HG02759 (cell line): ENCODE results near the gene PRR33.

Experiments used
- ATAC-seq: cut with Tn5 transposase; IDR thresholded peaks from one replicate; pipeline ENCODE4 v1.9.1; 2021; ENCODE audit warnings: mild to moderate bottlenecking, moderate library complexity; ENCODE audit not compliant: unreplicated experiment

PRR33 gene

GRCh38 chr11:1917523-1918435 is 26.1 kb upstream of the PRR33 start:
- ATAC-seq: no peak

DNA sequence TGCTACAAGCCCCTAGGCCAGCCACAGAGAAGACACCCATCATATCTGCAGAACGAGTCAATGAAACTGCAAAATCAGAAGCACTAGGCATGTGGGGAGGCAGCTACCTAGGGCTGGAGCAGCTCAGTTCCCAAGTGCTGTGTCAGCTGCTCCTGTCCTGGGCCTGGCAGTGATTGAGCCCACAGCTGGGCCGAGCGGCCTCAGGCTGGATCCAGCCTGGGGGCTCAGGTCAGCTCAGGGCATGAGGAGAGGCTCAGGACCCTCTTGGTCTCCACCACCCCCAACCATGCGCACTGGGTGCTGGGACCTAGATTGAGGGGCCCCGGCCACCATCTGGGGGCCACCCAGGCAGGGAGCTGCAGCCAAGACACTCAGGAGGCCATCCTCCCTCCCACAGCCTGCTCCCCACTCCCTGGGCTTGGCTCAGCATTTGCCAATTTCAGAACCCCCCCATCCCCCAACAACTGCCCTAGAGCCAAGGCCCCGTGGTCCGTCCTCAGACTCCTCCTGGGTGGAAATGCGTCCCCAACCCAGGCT is 25.4 kb upstream of the PRR33 start:
- ATAC-seq: no peak

DNA sequence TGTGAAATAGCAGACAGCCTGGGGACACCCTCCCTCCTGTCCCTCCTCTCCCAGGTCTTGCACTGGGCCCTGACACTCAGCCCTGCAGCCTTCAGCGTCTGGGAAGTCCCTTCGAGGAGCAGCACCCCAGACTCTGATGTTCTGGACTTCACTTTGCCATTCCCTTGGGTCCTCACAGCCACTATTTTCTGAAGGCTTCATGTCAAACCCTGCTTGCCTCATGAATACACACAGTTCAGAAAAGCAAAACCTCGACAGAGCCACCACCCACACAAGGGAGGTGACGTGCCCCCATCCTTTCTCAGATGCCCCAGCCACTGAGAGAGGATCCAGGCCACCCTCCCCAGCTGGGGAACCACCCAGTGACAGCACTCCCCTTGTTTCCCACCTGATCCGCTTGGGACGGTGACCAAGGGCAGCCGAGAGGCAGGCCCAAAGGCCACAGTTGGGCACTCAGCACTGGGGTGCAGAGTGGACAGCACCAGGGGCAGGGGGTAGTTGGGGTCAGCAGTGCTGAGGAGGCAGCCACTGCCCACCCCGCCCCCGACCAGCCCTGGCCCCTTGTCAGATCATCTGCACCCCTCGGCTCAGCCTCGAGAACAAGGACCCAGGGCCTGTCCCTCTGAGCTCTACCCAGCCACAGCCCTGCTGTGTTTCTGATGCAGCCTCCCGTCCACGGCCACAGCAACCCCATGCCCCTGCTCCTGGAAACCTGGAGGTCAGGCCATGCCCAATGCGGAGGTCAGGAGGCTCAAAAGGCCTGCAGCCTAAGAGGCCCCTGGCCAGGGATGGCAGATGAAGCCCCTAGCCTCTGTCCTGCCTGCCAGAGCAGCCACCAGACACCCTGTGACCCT is 24.7 kb upstream of the PRR33 start:
- no peak for ATAC-seq

GRCh38 chr11:1915795-1916131 is 24.1 kb upstream of the PRR33 start:
- no peak for ATAC-seq

DNA sequence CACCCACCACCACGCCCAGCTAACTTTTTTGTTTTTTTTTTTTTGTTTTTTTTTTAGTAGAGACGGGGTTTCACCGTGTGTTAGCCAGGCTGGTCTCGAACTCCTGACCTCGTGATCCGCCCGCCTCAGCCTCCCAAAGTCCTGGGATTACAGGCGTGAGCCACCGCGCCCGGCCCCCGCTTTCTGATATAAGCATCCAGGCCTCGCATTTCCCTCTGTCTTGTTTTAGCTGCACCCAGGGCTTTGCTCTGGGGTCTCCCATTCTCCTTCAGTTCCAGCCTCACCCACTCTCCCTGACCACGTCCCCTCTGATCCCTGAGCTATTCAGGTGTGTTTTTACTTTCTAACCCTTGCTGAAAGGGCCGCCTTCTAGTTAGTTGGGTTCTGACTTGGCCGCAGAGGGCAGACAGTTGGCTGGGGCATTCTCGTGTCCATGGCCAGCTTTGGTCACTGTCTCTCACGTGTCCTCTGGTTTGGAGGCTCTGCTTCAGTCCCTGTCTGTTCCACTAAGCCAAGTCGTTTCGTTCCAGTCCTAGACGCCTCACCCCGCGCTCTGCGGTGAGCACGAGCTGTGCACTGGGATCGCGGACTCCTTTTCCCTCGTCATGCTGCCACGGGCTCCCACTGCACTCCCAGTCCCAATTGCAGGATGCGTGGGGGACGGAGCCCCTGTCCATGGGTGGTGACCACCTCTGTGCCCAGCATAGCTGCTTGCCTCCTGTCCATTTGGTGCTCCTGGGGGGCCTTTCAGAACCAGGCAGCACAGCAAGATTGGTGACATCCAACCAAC is 21.8 kb upstream of the PRR33 start:
- ATAC-seq: no peak

GRCh38 chr11:1912289-1912878 is 20.7 kb upstream of the PRR33 start:
- ATAC-seq: no peak

DNA sequence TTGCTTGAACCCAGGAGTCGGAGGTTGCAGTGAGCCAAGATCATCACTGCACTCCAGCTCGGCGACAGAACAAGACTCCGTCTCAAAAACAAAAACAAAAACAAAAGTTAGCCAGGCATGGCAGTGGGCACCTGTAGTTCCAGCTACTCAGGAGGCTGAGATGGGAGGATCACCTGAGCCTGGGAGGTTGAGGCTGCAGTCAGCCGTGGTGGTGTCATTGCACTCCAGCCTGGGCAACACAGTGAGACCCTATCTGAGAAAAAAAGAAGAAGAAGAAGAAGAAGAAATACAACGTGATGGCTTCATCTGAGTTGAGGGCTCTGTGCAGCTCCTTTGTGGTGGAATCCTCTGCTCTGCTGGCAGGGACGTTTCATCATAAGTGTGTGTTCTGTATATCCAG is 17.8 kb upstream of the PRR33 start:
- no peak for ATAC-seq

- no peak for ATAC-seq
Observed at GRCh38 chr11:1908618-1909017, 16.9 kb upstream of the PRR33 start.

DNA sequence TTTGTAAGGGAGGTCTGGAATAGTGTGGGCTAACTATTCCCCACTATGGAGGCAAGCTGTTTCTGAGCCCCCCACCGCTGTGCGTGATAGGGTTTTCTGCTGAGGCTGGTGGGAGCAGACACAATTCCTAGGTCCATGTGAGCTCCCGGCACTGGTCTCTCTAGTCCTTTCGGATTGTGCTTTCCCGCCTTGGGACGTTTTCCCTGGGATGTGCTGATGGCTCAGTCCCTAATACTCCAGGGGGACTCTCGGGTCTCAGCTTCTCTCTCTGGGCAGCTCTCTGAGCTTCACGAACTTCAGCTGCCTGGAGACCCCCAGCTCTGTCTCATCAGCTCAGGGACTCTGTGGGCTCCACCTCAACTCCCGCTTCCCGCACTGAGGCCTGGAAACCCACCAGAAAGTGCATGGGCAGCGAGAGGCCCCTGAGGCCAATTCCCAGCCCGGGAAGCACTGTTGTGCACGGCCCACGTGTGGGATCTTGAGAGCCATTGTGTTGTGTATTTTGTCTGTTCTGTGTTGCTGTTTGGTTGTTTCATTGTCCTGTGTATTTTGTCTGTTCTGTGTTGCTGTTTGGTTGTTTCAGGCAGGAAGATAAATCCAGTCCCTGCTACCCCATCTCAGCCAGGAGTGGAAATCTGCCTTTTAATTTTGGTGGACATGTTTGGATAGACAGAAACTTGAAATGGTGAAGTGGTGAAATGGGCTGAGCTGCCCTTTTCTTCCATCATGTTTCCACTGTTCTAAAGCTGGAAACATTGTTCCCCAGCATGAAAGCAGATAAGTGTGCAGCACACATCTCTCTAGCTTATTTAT is 15.1 kb upstream of the PRR33 start:
- no peak for ATAC-seq

GRCh38 chr11:1906181-1906580 is 14.5 kb upstream of the PRR33 start:
- no peak for ATAC-seq

- ATAC-seq: no peak
Observed at GRCh38 chr11:1899686-1900085, 8.0 kb upstream of the PRR33 start.

DNA sequence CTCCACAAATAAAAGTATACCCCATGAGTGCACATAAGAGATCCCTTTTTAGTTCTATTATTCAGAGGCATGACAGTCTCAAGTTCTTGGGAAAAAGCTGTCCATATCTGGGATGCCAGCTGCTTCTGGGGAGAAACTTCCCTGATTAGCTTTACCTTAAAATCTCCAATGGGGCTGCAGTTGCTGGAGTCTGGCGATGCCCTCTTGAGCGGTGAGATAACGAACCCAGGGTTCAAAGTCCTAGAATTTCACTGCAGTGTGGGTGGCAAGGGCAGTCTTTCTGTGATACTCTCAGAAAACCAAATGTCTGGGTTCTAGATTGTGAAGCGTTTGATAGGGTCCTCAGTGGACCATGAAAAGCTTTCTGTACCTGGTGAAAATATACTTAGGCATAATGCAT is 7.4 kb upstream of the PRR33 start:
- no peak for ATAC-seq

DNA sequence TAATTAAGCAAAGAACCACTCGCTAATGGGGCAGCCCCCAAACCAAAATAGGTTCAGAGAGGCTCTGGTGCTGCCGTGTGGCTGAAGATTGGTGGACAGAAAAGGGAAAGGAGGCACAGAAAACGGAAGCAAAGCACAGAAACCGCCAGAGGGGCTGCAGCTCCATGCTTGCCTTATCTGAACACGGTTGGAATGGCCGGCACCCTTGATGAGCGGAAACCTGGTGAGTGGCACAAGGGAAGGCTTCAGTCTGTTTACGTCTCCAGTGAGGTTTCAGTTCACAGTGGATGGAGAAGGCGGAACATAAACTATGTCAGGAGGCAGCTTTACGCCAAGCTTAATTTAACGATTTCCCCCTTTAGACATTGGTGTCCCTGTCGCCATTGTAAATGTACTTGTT is 5.2 kb upstream of the PRR33 start:
- no peak for ATAC-seq

DNA sequence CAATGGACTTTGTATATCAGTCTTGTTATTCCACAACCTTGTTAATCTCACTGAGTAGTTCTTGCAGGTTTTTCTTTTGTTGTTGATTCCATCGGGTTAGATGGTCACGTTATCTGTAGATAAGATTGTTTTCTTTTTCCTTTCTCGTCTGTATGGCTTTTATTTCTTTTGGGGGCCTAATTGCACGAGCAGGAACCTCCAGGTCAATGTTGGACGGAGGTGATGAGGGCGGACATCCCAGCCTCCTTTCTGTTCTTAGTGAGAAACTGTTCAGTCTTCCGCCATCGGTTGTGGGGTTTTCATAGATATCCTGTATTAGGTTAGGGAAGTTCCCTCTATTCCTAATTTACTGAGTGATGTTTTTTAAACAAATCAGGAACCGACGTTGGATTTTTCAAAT is 4.8 kb upstream of the PRR33 start:
- ATAC-seq: no peak

GRCh38 chr11:1894759-1895158 is 3.1 kb upstream of the PRR33 start:
- ATAC-seq: no peak

DNA sequence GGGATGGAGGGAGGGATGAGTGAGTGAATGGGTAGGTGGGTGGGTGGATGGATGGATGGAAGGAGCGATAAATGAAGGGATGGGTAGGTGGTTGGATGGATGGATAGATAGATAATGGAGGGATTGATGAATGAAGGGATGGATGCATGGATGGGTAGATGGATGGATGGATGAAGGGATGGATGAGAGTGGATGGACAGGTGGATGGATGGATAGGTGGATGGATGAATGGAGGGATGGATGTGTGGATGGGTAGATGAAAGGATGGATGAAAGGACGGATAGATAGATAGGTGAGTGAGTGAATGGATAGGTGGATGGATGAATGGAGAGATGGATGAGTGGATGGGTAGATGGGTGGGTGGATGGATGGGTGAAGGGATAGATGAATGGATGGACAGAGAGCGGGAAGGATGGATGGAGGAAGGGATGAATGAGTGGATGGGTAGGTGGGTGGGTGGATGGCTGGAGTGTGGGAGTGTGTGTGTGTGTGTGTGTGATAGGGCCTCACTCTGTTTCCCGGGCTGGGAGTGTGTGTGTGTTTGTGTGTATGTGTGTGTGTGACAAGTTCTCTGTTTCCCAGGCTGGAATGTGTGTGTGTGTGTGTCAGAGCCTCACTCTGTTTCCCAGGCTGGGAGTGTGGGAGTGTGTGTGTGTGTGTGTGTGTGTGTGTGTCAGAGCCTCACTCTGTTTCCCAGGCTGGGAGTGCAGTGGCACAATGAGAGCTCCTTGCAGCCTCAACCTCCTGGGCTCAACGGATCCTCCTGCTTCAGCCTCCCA is 2.1 kb upstream of the PRR33 start:
- no peak for ATAC-seq

DNA sequence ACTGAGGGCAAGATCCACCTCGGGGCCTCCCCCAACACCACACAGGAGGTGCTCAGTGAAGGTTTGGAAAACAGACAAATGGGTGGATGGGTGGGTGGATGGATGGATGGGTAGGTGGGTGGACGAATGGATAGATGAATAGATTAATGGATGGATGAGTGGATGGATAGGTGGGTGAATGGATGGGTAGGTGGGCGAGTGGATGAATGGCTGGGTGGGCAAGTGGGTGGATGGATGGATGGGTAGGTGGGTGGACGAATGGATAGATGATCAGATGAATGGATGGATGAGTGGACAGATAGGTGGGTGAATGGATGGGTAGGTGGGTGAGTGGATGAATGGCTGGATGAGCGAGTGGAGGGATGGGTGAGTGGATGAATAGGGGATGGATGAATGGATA is 863 bp upstream of the PRR33 start:
- no peak for ATAC-seq

- ATAC-seq: no peak
Observed at GRCh38 chr11:1892116-1892515, 421 bp upstream of the PRR33 start.
